ENCODE results near the gene TOX2.
A peak's percentile ranks its signal among the peaks of the same experiment; 100 is the strongest.

TOX2 gene, protein sequence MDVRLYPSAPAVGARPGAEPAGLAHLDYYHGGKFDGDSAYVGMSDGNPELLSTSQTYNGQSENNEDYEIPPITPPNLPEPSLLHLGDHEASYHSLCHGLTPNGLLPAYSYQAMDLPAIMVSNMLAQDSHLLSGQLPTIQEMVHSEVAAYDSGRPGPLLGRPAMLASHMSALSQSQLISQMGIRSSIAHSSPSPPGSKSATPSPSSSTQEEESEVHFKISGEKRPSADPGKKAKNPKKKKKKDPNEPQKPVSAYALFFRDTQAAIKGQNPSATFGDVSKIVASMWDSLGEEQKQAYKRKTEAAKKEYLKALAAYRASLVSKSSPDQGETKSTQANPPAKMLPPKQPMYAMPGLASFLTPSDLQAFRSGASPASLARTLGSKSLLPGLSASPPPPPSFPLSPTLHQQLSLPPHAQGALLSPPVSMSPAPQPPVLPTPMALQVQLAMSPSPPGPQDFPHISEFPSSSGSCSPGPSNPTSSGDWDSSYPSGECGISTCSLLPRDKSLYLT

GRCh38 chr20:43914311-43915210 is at the start of gene TOX2:
TOX2 (plus strand) TSS chr20:43914852; CDS start chr20:43914892, 40 bp downstream.
- DNase-seq (ENCODE audit: low read depth in 3 of 3) = peak in 1 of 3 experiments; percentile 47

- no peak for DNase-seq (ENCODE audit: low read depth in 3 of 3)
Observed at GRCh38 chr20:43868091-43868490, 46.6 kb upstream of the TOX2 start.

DNA sequence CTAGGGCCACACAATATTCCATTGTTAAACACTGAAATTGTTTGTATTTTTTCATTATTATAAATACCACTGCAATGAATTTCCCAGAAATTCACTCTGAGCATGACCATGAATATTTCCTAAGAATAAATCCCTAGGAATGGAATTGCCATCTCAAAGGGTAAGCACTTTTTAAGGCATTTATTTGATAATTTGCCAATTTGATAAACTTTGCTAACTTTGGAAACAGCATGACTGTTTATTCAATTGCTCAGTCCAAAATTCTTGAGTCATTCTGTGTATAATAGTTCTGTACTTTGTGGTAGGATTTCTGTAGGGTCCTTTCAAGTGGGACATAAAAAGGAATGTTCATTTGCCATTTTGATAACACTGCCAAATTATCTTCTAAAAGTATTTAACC is 44.2 kb upstream of the TOX2 start:
- DNase-seq (ENCODE audit: low read depth in 3 of 3) = no peak

DNA sequence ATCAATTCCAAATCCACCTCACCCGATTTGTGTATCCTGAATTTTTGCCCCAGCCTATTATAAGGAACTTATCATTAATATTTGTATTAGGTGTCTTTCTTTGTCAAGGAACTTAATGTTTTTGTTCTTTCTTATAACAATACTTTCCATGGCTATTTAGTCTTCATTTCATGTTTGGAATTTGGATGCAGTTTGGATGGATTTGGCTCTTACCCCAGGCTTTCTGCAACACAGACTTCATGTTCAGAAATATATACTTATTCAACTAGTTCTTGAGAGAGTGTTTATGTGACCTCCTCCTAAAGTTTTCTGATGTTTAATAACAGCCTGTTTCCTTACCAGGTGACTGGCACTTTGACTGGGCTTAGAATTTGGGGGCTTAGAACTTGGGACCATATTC is 35.9 kb upstream of the TOX2 start:
- no peak for DNase-seq (ENCODE audit: low read depth in 3 of 3)

DNA sequence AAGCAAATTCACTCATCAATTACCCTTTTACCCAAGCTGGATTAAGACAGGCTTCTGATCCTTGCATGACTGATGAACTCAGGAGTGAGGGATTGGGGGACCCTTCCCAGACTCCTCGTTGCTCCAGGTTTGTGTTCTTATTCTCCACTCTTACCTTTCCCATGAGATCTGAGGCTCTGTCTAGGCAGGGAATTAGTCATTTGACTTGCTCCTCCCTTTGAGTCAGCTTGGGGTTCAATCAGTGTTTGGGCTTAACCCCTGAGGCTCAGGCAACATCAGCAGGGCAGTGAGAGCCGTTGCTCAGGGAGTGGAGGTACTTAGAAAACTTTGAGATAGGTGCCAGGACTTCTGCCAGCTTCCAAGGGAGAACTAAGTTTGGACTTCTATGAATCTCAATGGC is 20.7 kb upstream of the TOX2 start:
- DNase-seq (ENCODE audit: low read depth in 3 of 3) = no peak

DNA sequence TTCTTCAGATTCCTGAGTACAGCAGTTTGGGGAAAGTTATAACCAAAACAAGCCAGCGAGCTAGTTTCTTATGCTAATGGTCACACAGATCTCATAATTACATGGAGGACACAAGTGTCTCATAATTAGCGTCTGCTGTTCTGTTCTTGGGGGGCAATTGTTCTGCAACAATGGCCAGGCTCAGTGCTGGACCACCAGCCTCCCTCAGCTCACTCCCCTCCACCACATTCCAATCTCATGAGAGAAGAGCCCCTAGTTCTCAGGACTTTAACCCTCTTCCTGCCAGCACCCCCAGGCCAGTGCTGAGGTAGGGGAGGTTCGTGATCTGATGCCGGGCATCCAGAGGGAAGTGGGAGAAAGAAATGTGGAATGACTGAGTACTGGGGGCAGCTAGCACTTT is 20.2 kb upstream of the TOX2 start:
- no peak for DNase-seq (ENCODE audit: low read depth in 3 of 3)

GRCh38 chr20:43895235-43895634 is 19.4 kb upstream of the TOX2 start:
- no peak for DNase-seq (ENCODE audit: low read depth in 3 of 3)

- no peak for DNase-seq (ENCODE audit: low read depth in 3 of 3)
Observed at GRCh38 chr20:43899274-43900120, 15.2 kb upstream of the TOX2 start.

DNA sequence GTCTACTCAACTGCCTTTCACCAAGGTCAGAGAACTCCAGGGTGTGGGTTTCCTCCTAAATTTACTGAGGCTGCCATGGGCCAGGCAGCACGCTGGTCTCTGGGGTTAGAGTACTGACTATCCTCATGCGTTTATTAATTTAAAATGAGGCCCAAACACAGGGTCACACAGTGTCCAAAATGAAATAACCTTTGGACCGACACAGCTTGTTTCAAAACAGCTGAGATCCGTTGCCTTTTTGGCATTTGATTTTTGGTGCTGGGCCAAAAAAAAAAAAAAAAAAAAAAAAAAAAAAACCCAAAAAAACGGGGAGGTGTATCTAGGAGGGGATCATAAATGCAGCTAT is 14.6 kb upstream of the TOX2 start:
- no peak for DNase-seq (ENCODE audit: low read depth in 3 of 3)

DNA sequence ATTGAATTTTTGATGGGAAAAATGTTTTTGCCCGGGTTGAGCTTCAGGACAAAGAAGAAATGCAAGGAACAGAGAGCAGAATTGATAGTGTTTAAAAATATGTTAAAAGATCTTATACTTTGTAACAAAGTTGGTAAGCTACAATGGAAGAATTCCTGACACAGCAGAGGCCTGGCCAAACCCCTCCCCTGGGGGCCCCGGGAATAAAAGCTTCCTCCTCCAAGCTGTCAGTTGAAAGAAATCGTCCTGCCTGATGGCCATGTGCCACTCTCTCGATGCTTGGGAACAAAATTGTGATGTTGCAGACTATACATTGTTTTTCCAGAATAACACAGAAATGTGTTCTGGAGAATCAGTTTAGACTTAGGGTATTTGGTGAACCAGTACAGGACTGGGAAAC is 14.2 kb upstream of the TOX2 start:
- DNase-seq (ENCODE audit: low read depth in 3 of 3) = no peak

- DNase-seq (ENCODE audit: low read depth in 3 of 3) = no peak
Observed at GRCh38 chr20:43901296-43901695, 13.4 kb upstream of the TOX2 start.

DNA sequence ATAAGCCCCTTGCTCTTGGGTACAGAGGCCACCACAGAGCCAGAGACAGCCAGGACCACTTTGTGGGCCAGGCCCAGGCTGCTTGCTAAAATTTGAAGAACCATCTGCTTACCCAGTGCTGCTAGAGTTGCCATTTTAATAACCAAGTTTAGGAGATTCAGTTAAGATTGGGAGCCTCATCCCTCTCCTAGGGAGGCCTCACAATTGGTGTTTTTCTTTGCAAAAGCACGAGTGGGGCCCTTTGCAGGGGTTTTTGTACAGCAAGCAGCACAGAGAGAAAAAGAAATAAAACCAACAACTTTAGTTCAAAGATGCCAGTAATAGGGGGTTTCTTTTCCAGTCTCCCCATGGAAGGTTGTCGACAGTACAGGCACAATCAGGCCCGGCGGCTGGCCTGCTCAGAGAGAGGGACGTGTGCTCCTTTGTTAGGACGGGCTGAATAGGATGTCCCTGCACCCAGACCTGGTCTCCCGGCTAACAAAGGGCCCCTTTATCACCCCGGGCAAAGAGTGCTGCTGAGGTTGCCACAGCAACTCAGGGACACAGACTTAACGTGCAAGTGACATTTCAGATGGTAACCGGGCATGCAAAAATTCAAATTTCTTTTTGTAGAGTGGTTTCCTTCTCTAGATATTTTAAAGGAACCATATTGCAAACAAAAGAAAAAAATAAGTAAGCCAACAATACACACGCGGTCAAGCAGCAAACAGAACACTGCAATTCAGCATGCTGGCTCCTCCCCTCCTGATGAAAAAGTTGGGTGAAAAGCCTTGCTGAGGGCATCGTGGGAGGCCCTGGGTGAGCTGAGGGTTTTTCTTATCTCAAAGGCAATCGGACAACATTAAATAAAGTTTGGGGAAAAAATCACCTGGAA is 10.5 kb upstream of the TOX2 start:
- DNase-seq (ENCODE audit: low read depth in 3 of 3) = no peak

DNA sequence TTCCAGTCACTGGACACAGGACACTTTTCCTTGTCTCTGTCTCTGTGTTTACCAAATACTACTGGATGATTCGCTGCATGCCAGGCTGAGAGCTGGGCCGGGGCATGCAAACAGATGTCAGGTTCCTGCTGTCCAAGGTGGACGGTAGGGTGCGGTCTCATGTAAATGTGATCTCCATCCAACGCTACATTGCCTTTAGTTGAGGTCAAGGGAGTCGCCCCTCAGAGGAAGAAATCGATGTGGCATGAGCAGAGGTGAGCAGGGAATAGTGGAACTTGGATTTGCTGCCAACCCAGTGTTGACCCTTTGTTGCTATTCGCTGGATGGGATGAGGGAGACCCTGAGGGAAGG is 9.8 kb upstream of the TOX2 start:
- no peak for DNase-seq (ENCODE audit: low read depth in 3 of 3)

- no peak for DNase-seq (ENCODE audit: low read depth in 3 of 3)
Observed at GRCh38 chr20:43906505-43907034, 8.1 kb upstream of the TOX2 start.

- DNase-seq (ENCODE audit: low read depth in 3 of 3) = no peak
Observed at GRCh38 chr20:43909211-43909610, 5.4 kb upstream of the TOX2 start.

DNA sequence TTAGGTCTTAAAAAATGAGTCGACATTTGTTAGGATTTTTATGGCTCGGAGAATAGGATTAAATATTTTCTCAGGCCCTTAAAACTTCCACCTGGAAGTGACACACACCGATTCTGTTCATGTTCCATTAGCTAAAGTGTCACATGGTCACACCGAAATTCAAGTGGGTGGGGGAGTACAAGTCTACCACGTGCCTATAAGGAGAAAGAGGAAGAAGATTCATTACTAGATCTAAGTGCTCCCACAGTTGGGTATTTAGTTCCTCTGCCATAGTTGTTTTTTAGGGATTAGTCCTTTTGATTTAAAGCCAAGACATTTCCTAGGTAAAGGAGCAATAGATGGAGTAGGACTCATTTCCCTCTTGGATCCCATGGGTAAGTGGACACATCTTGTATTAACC is 4.9 kb upstream of the TOX2 start:
- DNase-seq (ENCODE audit: low read depth in 3 of 3) = no peak

- DNase-seq (ENCODE audit: low read depth in 3 of 3) = no peak
Observed at GRCh38 chr20:43910564-43910963, 4.1 kb upstream of the TOX2 start.

GRCh38 chr20:43911066-43911465 is 3.6 kb upstream of the TOX2 start:
- DNase-seq (ENCODE audit: low read depth in 3 of 3) = no peak

DNA sequence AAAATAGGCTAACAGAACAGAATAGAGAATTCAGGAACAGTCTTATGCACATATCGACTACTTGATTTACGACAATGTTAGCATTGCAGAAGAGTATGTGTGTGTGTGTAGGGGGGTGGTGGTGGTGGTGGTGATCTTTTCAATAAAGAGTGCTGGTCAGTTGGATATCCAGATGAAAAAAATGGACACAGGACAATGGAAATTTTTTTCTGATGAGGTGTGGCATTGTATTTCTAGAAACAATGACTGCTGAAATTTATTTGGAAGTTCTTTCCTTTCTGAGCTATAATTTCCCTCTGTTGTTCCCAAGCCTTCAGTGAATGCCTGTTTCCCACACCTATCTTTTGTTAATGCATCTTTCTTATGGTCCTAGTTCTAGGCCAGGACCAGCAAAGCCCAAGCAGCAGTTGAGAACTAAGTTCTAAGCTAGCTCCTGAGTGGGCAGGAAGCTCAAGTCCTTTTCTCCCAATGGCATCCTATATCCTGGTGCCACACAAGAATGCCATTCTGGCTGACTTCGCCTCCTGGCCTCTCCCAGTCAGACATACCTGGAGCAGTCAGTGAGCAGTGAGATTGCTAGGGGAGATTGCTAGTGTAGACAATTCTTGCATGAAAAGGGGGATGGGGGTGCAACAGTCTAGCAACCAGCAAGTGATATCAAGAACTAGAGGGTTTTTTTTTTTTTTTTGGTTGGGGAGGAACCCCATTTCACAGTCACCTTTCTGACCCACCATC is 1.2 kb upstream of the TOX2 start:
- no peak for DNase-seq (ENCODE audit: low read depth in 3 of 3)

Data from stimulated activated CD4-positive, alpha-beta T cell treated with anti-CD3 and anti-CD28 coated beads, TNF-alpha, amount 100 ng/mL, for 24 hours (primary cell).